Inferior parietal cortex (tissue), 1 donor: ENCODE data around the gene ZNF205.

Source experiments
- DNase-seq: peaks from one replicate; pipeline ENCODE4 v3.0.0-alpha.2; 2016; ENCODE audit errors: extremely low spot score

The ZNF205 gene

GRCh38 chr16:3084969-3085670 lies 27.3 kb upstream of the ZNF205 start:
- DNase-seq, result no peak

GRCh38 chr16:3085868-3086595 lies 26.4 kb upstream of the ZNF205 start:
- no peak for DNase-seq

GRCh38 chr16:3086596-3087242 lies 25.7 kb upstream of the ZNF205 start:
- no peak for DNase-seq

GRCh38 chr16:3087243-3088235 lies 24.8 kb upstream of the ZNF205 start:
- DNase-seq, result no peak

- no peak for DNase-seq
Observed at GRCh38 chr16:3088450-3088849, 23.9 kb upstream of the ZNF205 start.

GRCh38 chr16:3088925-3089716 lies 23.3 kb upstream of the ZNF205 start:
- no peak for DNase-seq

GRCh38 chr16:3089717-3090592 lies 22.4 kb upstream of the ZNF205 start:
- DNase-seq, result no peak

- no peak for DNase-seq
Observed at GRCh38 chr16:3091551-3091950, 20.8 kb upstream of the ZNF205 start.

GRCh38 chr16:3092501-3092941 lies 19.9 kb upstream of the ZNF205 start:
- no peak for DNase-seq

GRCh38 chr16:3094289-3095027 lies 17.9 kb upstream of the ZNF205 start:
- DNase-seq, result peak; percentile 36

GRCh38 chr16:3095869-3096268 lies 16.5 kb upstream of the ZNF205 start:
- DNase-seq, result no peak

- no peak for DNase-seq
Observed at GRCh38 chr16:3096362-3096761, 16.0 kb upstream of the ZNF205 start.

- no peak for DNase-seq
Observed at GRCh38 chr16:3097266-3097665, 15.1 kb upstream of the ZNF205 start.

GRCh38 chr16:3098459-3099394 lies 13.7 kb upstream of the ZNF205 start, which contains the start of gene ZSCAN10:
ZSCAN10 (minus strand) TSS chr16:3099294; CDS start chr16:3092937, 6,357 bp downstream.
- DNase-seq, result no peak

- no peak for DNase-seq
Observed at GRCh38 chr16:3099395-3099731, 13.0 kb upstream of the ZNF205 start.

GRCh38 chr16:3099732-3100499 lies 12.5 kb upstream of the ZNF205 start:
- peak; percentile 42 for DNase-seq
